LoVo (cell line): ENCODE data around the gene PSMD6.

Source experiments
- DNase-seq: peaks from one replicate; pipeline ENCODE4 v3.0.0-alpha.2; 2016; ENCODE audit warnings: low spot score

Gene PSMD6

GRCh38 chr3:64046592-64046991, 23.3 kb upstream of the PSMD6 start:
- DNase-seq, result no peak

- no peak for DNase-seq
Observed at GRCh38 chr3:64042952-64043351, 19.7 kb upstream of the PSMD6 start.

GRCh38 chr3:64039981-64040733, 16.9 kb upstream of the PSMD6 start:
- no peak for DNase-seq

- DNase-seq, result no peak
Observed at GRCh38 chr3:64039332-64039731, 16.0 kb upstream of the PSMD6 start.

- no peak for DNase-seq
Observed at GRCh38 chr3:64038253-64038767, 15.0 kb upstream of the PSMD6 start.

- no peak for DNase-seq
Observed at GRCh38 chr3:64037084-64037483, 13.8 kb upstream of the PSMD6 start.

- DNase-seq, result no peak
Observed at GRCh38 chr3:64033069-64033468, 9.8 kb upstream of the PSMD6 start.

- DNase-seq, result no peak
Observed at GRCh38 chr3:64031540-64032508, 8.5 kb upstream of the PSMD6 start.

GRCh38 chr3:64030741-64031140, 7.4 kb upstream of the PSMD6 start:
- DNase-seq, result peak; percentile 83

- DNase-seq, result no peak
Observed at GRCh38 chr3:64029287-64029686, 6.0 kb upstream of the PSMD6 start.

GRCh38 chr3:64028754-64029153, 5.5 kb upstream of the PSMD6 start:
- DNase-seq, result no peak

- DNase-seq, result no peak
Observed at GRCh38 chr3:64027658-64028057, 4.4 kb upstream of the PSMD6 start.

- DNase-seq, result no peak
Observed at GRCh38 chr3:64026346-64026745, 3.1 kb upstream of the PSMD6 start.

- DNase-seq, result no peak
Observed at GRCh38 chr3:64023861-64024223, 548 bp upstream of the PSMD6 start.

- no peak for DNase-seq
Observed at GRCh38 chr3:64022451-64023186, 675 bp downstream of the PSMD6 start.

- DNase-seq, result no peak
Observed at GRCh38 chr3:64021922-64022321, 1.4 kb downstream of the PSMD6 start.

GRCh38 chr3:64019879-64020278, 3.4 kb downstream of the PSMD6 start:
- DNase-seq, result no peak

GRCh38 chr3:64019271-64019670, 4.0 kb downstream of the PSMD6 start:
- no peak for DNase-seq

GRCh38 chr3:64016941-64017620, 6.2 kb downstream of the PSMD6 start:
- no peak for DNase-seq

GRCh38 chr3:64011685-64012084, 11.6 kb downstream of the PSMD6 start:
- no peak for DNase-seq

- no peak for DNase-seq
Observed at GRCh38 chr3:64010199-64010598, 13.1 kb downstream of the PSMD6 start.

- DNase-seq, result no peak
Observed at GRCh38 chr3:64009528-64009927, 13.8 kb downstream of the PSMD6 start.
